ENCODE data around the gene IQSEC3. TPM values are rescaled to one million over a fixed set of nuclear protein-coding genes. Genes with fewer than 3 reads are reported as not detected.

IQSEC3 gene
- total RNA-seq, 2 experiments from 2014 or later, result 0.86 to 1.0 TPM

- no peak for DNase-seq
- H3K27me3 Mint-ChIP-seq (ENCODE audit: low read depth), result peaks cover 15% of the 10 kb centered on the region
- CTCF ChIA-PET, result no interaction called here
- intact Hi-C loops (cut with micrococcal nuclease), result no loop called here
- H3K27ac Mint-ChIP-seq, result no peak overlapping the region
- no peaks in the 10 kb centered on the region for H3K36me3 Mint-ChIP-seq (ENCODE audit: low read depth)
- H3K4me3 Mint-ChIP-seq, result no peak overlapping the region
- no peaks in the 10 kb centered on the region for H3K9me3 Mint-ChIP-seq
- no peaks in the 10 kb centered on the region for H3K4me1 Mint-ChIP-seq (ENCODE audit: low read depth)
These were observed 30.0 kb downstream of the IQSEC3 start for GRCh38 chr12:96543-96942.

DNA sequence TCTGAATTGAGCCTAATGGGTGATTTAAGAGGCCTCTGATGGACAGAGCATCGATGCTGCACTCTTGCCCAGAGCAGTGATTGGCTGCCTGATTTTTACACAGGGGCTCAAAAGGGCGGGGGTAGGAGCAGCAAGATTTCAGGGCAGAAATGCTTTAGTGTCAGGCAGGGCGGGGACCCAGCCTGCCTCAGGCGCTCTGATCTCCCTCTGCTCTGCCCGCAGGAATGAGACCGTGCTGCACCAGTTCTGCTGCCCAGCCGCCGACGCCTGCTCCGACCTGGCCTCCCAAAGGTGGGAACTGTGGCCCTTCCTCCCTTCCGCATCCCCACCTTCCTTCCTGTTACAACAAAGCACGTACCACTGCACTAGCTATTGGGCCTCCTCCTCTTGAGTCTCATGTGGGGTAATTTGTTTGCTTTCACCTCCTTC is 32.4 kb downstream of the IQSEC3 start:
- intact Hi-C loops (cut with micrococcal nuclease), result no loop called here
- Mint-ChIP-seq H3K36me3 (ENCODE audit: low read depth) (no peaks in the 10 kb centered on the region), H3K27me3 (ENCODE audit: low read depth) (peaks cover 13% of the 10 kb centered on the region), H3K4me3 (no peak overlapping the region), H3K4me1 (ENCODE audit: low read depth) (peaks cover 2% of the 10 kb centered on the region), H3K27ac (no peak overlapping the region), H3K9me3 (no peaks in the 10 kb centered on the region)
- CTCF ChIA-PET, result interaction anchor here (0.9 kb wide), 1 partner anchor 169 kb away, joined by 3 read pairs; no protein-coding TSS in a partner anchor
- DNase-seq, result no peak

DNA sequence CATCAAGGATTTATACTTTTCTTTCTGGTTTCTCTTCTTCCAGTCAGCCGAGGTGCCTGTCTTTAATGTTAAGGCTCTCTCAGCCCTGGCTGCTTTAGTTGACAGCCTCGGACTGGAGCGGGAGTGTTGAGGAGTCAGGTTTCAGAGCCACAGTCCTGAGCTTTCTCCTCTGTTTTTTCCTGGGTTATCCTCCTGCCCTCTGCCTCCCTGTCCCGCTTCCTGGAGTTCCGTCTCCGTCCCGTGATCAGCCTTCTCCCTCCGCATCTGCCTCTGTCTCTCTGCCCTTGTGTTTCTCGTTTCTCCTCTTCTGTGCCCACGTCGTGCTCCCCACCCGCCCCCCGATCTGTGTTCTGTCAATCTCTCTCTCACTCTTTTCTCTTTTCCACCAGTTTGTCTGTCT is 33.0 kb downstream of the IQSEC3 start:
- Mint-ChIP-seq H3K27me3 (ENCODE audit: low read depth) (peaks cover 10% of the 10 kb centered on the region), H3K4me3 (no peak overlapping the region), H3K4me1 (ENCODE audit: low read depth) (peaks cover 5% of the 10 kb centered on the region), H3K36me3 (ENCODE audit: low read depth) (no peaks in the 10 kb centered on the region), H3K27ac (no peak overlapping the region), H3K9me3 (no peaks in the 10 kb centered on the region)
- CTCF ChIA-PET, result no interaction called here
- DNase-seq, result no peak
- intact Hi-C loops (cut with micrococcal nuclease), result no loop called here

- Mint-ChIP-seq H3K27me3 (ENCODE audit: low read depth) (peaks cover 9% of the 10 kb centered on the region), H3K9me3 (no peaks in the 10 kb centered on the region), H3K36me3 (ENCODE audit: low read depth) (no peaks in the 10 kb centered on the region), H3K4me3 (no peak overlapping the region), H3K4me1 (ENCODE audit: low read depth) (peaks cover 9% of the 10 kb centered on the region), H3K27ac (no peak overlapping the region)
- peak; percentile 11 for DNase-seq
- intact Hi-C loops (cut with micrococcal nuclease), result no loop called here
- CTCF ChIA-PET, result interaction anchor here (0.7 to 1.6 kb wide), 3 partner anchors 16 to 116 kb away, joined by 3 to 4 read pairs (median 3); no protein-coding TSS in a partner anchor
These were observed 35.7 kb downstream of the IQSEC3 start for GRCh38 chr12:101969-102878.

GRCh38 chr12:102879-103168 is 36.3 kb downstream of the IQSEC3 start:
- Mint-ChIP-seq H3K36me3 (ENCODE audit: low read depth) (no peaks in the 10 kb centered on the region), H3K4me1 (ENCODE audit: low read depth) (peaks cover 9% of the 10 kb centered on the region), H3K27me3 (ENCODE audit: low read depth) (peaks cover 9% of the 10 kb centered on the region), H3K27ac (no peak overlapping the region), H3K9me3 (no peaks in the 10 kb centered on the region), H3K4me3 (no peak overlapping the region)
- intact Hi-C loops (cut with micrococcal nuclease), result no loop called here
- DNase-seq, result no peak
- CTCF ChIA-PET, result no interaction called here

- no peaks in the 10 kb centered on the region for H3K36me3 Mint-ChIP-seq (ENCODE audit: low read depth)
- intact Hi-C loops (cut with micrococcal nuclease), result no loop called here
- H3K4me3 Mint-ChIP-seq, result no peak overlapping the region
- CTCF ChIA-PET, result no interaction called here
- H3K27me3 Mint-ChIP-seq (ENCODE audit: low read depth), result peaks cover 9% of the 10 kb centered on the region
- no peaks in the 10 kb centered on the region for H3K9me3 Mint-ChIP-seq
- no peak overlapping the region for H3K27ac Mint-ChIP-seq
- DNase-seq, result no peak
- H3K4me1 Mint-ChIP-seq (ENCODE audit: low read depth), result peaks cover 9% of the 10 kb centered on the region
These were observed 36.8 kb downstream of the IQSEC3 start for GRCh38 chr12:103169-103981.

DNA sequence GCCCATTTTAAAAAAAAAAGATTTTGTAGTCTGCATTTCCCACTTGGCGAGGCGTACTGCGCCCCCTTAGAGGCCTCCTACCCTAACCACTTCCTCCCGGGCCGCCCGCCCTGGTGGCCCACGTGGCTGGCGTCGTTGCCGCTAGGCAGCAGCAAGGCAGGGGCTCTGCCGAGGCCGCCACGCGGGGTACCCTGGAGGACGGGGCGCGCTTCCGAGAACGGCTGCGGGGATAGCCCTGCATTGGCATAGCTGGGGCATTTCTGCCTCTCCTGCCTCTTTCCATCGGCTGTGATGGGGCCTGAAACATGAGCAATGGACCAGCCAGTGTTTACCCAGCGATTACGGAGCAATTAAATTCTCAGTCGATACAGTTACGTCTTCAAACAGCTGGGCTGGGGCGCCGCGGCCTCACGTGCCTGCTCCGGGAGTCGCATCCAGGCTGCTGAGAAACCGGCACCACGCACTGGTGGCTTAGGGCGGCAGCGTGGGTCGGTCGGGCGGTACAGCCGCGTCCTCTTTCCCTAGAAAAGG is 38.0 kb downstream of the IQSEC3 start:
- peak; percentile 18 for DNase-seq
- peaks cover 5% of the 10 kb centered on the region for H3K27me3 Mint-ChIP-seq (ENCODE audit: low read depth)
- H3K4me3 Mint-ChIP-seq, result no peak overlapping the region
- H3K36me3 Mint-ChIP-seq (ENCODE audit: low read depth), result no peaks in the 10 kb centered on the region
- CTCF ChIA-PET, result no interaction called here
- intact Hi-C loops (cut with micrococcal nuclease), result no loop called here
- no peaks in the 10 kb centered on the region for H3K9me3 Mint-ChIP-seq
- H3K27ac Mint-ChIP-seq, result no peak overlapping the region
- H3K4me1 Mint-ChIP-seq (ENCODE audit: low read depth), result peaks cover 13% of the 10 kb centered on the region

DNA sequence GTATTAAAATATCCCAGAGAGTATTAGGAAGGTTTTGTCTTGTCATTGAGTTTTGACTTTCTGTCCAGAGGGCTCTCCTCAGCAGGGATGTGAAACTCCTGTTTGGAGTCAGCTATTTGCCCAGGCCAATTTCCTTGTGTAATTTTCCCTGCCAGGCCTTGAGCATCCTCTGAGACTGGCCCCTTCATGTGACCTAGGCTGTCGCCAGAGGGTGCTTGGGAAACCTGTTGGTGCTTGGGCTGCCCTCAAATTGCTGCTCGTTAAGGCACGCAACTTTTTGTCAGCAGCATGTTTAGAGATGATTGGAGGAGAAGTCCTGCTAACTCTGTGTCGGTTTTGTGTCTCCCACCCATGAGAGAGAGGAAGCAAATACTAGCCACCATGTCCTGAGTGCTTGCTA is 39.1 kb downstream of the IQSEC3 start:
- H3K36me3 Mint-ChIP-seq (ENCODE audit: low read depth), result no peaks in the 10 kb centered on the region
- DNase-seq, result no peak
- H3K27me3 Mint-ChIP-seq (ENCODE audit: low read depth), result peaks cover 3% of the 10 kb centered on the region
- no peaks in the 10 kb centered on the region for H3K9me3 Mint-ChIP-seq
- H3K27ac Mint-ChIP-seq, result no peak overlapping the region
- H3K4me3 Mint-ChIP-seq, result no peak overlapping the region
- intact Hi-C loops (cut with micrococcal nuclease), result no loop called here
- CTCF ChIA-PET, result no interaction called here
- H3K4me1 Mint-ChIP-seq (ENCODE audit: low read depth), result peaks cover 20% of the 10 kb centered on the region

GRCh38 chr12:106118-106591 is 39.6 kb downstream of the IQSEC3 start:
- intact Hi-C loops (cut with micrococcal nuclease), result no loop called here
- CTCF ChIA-PET, result no interaction called here
- no peaks in the 10 kb centered on the region for H3K36me3 Mint-ChIP-seq (ENCODE audit: low read depth)
- peaks cover 20% of the 10 kb centered on the region for H3K4me1 Mint-ChIP-seq (ENCODE audit: low read depth)
- no peaks in the 10 kb centered on the region for H3K9me3 Mint-ChIP-seq
- no peak overlapping the region for H3K27ac Mint-ChIP-seq
- no peaks in the 10 kb centered on the region for H3K27me3 Mint-ChIP-seq (ENCODE audit: low read depth)
- no peak for DNase-seq
- H3K4me3 Mint-ChIP-seq, result no peak overlapping the region

DNA sequence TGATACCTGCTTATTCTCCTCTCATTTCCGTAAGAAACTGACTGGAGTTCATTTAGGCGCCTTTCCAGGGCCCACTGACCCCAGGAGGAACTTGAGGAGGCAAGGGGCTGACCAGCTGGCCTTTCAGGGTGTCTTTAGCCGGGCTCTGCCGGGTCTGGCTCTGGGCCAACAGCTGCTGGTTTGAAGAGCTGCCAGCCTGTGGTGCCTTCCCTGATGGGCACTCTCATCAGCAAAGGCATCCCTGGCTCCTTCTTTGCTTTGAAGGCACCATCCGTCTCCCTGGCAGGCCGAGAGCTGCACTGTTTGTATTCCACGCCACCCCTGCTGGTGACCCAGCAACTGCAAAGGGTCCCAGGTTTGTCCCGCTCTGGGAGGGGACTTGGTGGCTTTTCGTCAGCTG is 42.0 kb downstream of the IQSEC3 start:
- CTCF ChIA-PET, result no interaction called here
- peaks cover 20% of the 10 kb centered on the region for H3K4me1 Mint-ChIP-seq (ENCODE audit: low read depth)
- DNase-seq, result no peak

GRCh38 chr12:109446-109845 is 42.9 kb downstream of the IQSEC3 start:
- CTCF ChIA-PET, result no interaction called here
- Mint-ChIP-seq H3K4me3 (no peak overlapping the region), H3K27ac (no peak overlapping the region), H3K9me3 (no peaks in the 10 kb centered on the region), H3K27me3 (ENCODE audit: low read depth) (no peaks in the 10 kb centered on the region), H3K4me1 (ENCODE audit: low read depth) (peaks cover 15% of the 10 kb centered on the region), H3K36me3 (ENCODE audit: low read depth) (no peaks in the 10 kb centered on the region)
- intact Hi-C loops (cut with micrococcal nuclease), result no loop called here
- no peak for DNase-seq

More for the DNA sequence above, 42.0 kb downstream of the IQSEC3 start:
- H3K27ac Mint-ChIP-seq, result no peak overlapping the region
- H3K4me3 Mint-ChIP-seq, result no peak overlapping the region
- H3K27me3 Mint-ChIP-seq (ENCODE audit: low read depth), result no peaks in the 10 kb centered on the region
- no peaks in the 10 kb centered on the region for H3K36me3 Mint-ChIP-seq (ENCODE audit: low read depth)
- intact Hi-C loops (cut with micrococcal nuclease), result no loop called here
- no peaks in the 10 kb centered on the region for H3K9me3 Mint-ChIP-seq

DNA sequence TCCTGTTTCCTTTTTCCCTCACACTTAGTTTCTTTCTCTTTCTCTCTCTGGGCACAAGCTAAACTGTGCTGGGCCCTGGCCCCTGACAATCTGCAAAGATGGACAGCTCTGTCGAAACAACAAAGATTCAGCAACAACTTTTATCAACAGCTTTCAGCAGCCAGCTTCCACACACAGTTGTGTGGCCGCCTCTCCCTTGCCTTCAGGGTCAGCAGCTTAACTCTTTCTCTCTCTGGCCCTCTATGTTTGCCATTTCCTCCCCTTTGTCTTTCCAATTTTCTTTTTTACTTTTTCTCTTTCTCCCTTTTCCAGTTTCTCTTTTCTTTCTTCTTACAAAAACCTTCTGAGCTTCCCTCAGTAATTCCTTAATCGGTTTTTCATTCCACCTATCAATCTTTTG is 43.3 kb downstream of the IQSEC3 start:
- H3K9me3 Mint-ChIP-seq, result no peaks in the 10 kb centered on the region
- no peaks in the 10 kb centered on the region for H3K36me3 Mint-ChIP-seq (ENCODE audit: low read depth)
- no peak overlapping the region for H3K27ac Mint-ChIP-seq
- peaks cover 15% of the 10 kb centered on the region for H3K4me1 Mint-ChIP-seq (ENCODE audit: low read depth)
- intact Hi-C loops (cut with micrococcal nuclease), result no loop called here
- H3K27me3 Mint-ChIP-seq (ENCODE audit: low read depth), result no peaks in the 10 kb centered on the region
- no peak overlapping the region for H3K4me3 Mint-ChIP-seq
- CTCF ChIA-PET, result no interaction called here
- no peak for DNase-seq
